Retinal pigment epithelial cell (primary cell): ENCODE results near the gene RAB25.
"Not testable (repeated sequence)": the region's sequence is repeated elsewhere in the genome, so short reads cannot be mapped to it uniquely, and the experiment has no call there.

Source experiments
- DNase-seq: peaks from one replicate; pipeline ENCODE4 v3.0.0-alpha.2; 2010; ENCODE audit warnings: low read depth
- H3K4me3 ChIP-seq: 2 replicates; pipeline ENCODE4 v1.5.1; 2011; ENCODE audit warnings: mild to moderate bottlenecking, low read length, control low read depth, moderate library complexity
- CTCF ChIP-seq: conservative IDR thresholded peaks from 2 replicates; pipeline ENCODE4 v1.5.1; 2011; ENCODE audit warnings: low read depth, low read length, control low read depth, inconsistent platforms

RAB25 gene

GRCh38 chr1:156067262-156067661 lies 6.3 kb downstream of the RAB25 start:
- no peak overlapping the region for H3K4me3 ChIP-seq
- DNase-seq = no peak
- TF ChIP-seq CTCF = no peak

- no peak for TF ChIP-seq CTCF
- H3K4me3 ChIP-seq = no peak overlapping the region
- no peak for DNase-seq
These were observed 8.8 kb downstream of the RAB25 start for GRCh38 chr1:156069490-156070455.

GRCh38 chr1:156070548-156070947 lies 9.6 kb downstream of the RAB25 start:
- DNase-seq = no peak
- no peak for TF ChIP-seq CTCF
- no peak overlapping the region for H3K4me3 ChIP-seq

- not testable (repeated sequence) for DNase-seq, H3K4me3 ChIP-seq
These were observed 10.4 kb downstream of the RAB25 start for GRCh38 chr1:156071332-156071816.

GRCh38 chr1:156072251-156072650 lies 11.3 kb downstream of the RAB25 start:
- no peak for DNase-seq

GRCh38 chr1:156073110-156073687 lies 12.2 kb downstream of the RAB25 start:
- no peak for DNase-seq
- TF ChIP-seq CTCF = no peak

More at GRCh38 chr1:156072251-156072650, 11.3 kb downstream of the RAB25 start:
- no peak overlapping the region for H3K4me3 ChIP-seq
- TF ChIP-seq CTCF = no peak

GRCh38 chr1:156073740-156074139 lies 12.8 kb downstream of the RAB25 start:
- H3K4me3 ChIP-seq = no peak overlapping the region
- no peak for DNase-seq
- TF ChIP-seq CTCF = no peak

More at GRCh38 chr1:156073110-156073687, 12.2 kb downstream of the RAB25 start:
- H3K4me3 ChIP-seq = no peak overlapping the region
